OCI-LY3 (cell line): Measurements from ENCODE around the gene GDPGP1.

Source experiments
- EZH2phosphoT487 ChIP-seq: fragments of 200-600 bp; shearing (Covaris generic); IDR thresholded peaks from 2 replicates; pipeline ENCODE4 v1.6.1; 2018; ENCODE audit warnings: antibody characterized with exemption, mixed run types, low read depth
- TF ChIP-seq, protein P1 (sequence below): fragments of 200-600, 300-600 bp; sonication (generic); IDR thresholded peaks from 2 replicates; pipeline ENCODE4 v1.5.1; 2014; ENCODE audit warnings: antibody characterized with exemption, low read length, low read depth

DNA sequence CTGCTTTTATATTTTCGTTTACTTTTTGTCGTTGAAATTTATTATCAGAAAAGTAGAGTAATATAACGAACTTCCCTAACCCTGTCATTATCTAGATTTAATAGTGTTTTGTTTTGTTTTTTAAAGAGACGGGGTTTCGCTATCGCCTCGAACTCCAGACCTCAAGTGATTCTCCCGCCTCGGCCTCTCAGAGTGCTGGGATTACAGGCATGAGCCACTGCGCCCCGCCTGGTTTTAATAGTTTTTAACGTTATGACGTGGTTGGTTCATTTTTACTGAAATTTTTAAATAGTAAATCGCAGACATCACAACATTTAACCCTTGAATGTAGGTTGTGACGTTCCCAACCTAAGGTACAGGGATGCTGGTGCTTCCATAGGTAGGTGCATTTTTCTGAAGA lies 32.5 kb downstream of the GDPGP1 start:
- TF ChIP-seq, protein P1, sequence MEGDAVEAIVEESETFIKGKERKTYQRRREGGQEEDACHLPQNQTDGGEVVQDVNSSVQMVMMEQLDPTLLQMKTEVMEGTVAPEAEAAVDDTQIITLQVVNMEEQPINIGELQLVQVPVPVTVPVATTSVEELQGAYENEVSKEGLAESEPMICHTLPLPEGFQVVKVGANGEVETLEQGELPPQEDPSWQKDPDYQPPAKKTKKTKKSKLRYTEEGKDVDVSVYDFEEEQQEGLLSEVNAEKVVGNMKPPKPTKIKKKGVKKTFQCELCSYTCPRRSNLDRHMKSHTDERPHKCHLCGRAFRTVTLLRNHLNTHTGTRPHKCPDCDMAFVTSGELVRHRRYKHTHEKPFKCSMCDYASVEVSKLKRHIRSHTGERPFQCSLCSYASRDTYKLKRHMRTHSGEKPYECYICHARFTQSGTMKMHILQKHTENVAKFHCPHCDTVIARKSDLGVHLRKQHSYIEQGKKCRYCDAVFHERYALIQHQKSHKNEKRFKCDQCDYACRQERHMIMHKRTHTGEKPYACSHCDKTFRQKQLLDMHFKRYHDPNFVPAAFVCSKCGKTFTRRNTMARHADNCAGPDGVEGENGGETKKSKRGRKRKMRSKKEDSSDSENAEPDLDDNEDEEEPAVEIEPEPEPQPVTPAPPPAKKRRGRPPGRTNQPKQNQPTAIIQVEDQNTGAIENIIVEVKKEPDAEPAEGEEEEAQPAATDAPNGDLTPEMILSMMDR, result no peak
- no peak for TF ChIP-seq EZH2phosphoT487
